NCI-H524 (cell line): Measurements from ENCODE around the gene ST6GALNAC5.

Experiments used
- DNase-seq, 2 experiments: peaks; one replicate each; lab custom pipeline; 2025; lab: John Stamatoyannopoulos, UW

Gene ST6GALNAC5

GRCh38 chr1:77047978-77048614 is 180.8 kb downstream of the ST6GALNAC5 start:
- no peak for DNase-seq

- DNase-seq, result no peak
These were observed 181.3 kb downstream of the ST6GALNAC5 start for GRCh38 chr1:77048615-77049005.

- DNase-seq, result no peak
These were observed 184.1 kb downstream of the ST6GALNAC5 start for GRCh38 chr1:77051425-77051824.

- no peak for DNase-seq
These were observed 189.2 kb downstream of the ST6GALNAC5 start for GRCh38 chr1:77056525-77056924.

- no peak for DNase-seq
These were observed 190.8 kb downstream of the ST6GALNAC5 start for GRCh38 chr1:77057994-77058585.

- no peak for DNase-seq
These were observed 192.7 kb downstream of the ST6GALNAC5 start for GRCh38 chr1:77060000-77060399.

GRCh38 chr1:77061162-77061561 is 193.9 kb downstream of the ST6GALNAC5 start:
- DNase-seq, result no peak

- no peak for DNase-seq
These were observed 195.8 kb downstream of the ST6GALNAC5 start for GRCh38 chr1:77063118-77063517.

- DNase-seq, result no peak
These were observed 197.0 kb downstream of the ST6GALNAC5 start for GRCh38 chr1:77064246-77064645.

DNA sequence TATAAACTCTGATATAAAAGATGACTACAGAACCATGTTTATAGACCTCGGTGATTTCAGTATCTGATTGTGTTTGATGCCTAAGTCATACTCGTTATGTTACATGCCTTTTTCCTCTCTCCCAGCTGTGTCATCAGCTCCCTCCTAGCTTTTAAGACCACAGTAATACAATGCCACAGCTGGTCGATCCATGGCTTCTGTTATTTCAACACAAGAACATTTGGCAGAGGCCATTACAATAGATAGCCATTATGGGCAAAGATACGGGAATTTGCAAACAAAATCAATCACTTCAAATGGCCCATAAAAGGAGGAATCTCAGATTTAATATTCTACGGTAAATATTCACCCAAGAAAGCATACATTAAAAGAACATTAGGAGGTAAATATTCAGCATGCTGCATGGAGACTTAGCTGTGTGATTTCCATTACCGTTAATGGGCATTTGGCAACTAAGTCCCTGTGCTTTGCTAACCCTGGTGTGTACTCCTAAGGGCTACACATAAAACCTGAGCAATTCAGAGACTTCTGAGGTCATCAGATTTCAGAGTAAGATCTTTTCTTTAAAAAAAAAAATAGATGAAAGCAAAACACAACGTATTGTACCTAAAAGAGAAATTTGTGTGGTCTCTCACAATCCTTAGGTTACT is 198.5 kb downstream of the ST6GALNAC5 start:
- no peak for DNase-seq

GRCh38 chr1:77068013-77068412 is 200.7 kb downstream of the ST6GALNAC5 start:
- no peak for DNase-seq

DNA sequence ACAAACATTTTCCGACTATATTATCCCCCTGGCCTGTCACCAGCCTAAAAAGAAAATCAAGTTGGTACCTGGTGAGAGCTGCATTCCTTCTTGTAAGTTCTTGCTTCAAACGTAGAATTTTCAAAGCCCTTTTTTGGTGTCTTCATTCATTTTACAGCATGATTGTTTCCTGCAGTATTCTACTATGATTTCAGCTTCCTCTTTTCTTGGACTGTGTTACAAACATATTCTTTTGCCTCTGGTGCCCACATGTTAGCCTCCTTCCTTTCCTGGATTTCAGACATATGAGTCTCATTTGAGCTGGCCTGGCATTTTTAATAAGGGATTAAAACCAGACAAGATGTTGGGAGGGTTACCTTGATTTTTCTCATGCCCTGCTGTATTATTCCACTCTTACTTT is 209.5 kb downstream of the ST6GALNAC5 start:
- DNase-seq, result no peak

DNA sequence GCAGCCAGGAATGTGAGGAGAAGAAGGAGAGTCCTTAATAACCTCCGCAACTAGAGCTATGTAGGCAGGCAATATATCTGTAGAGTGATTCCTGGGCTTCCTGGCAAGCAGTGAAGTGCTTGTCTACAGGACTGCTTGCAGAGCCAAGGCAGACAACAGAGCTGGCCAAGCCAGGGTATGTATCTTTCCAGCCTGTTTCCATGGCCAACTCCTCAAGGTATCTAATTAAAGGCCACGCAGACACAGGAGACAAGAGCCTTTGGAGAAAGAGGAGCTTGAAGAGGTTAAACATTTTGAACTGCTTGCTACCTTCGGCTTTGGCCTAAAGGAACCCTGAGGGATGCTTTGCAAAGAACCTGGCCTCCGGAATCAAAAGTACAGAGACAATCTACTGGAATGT is 214.6 kb downstream of the ST6GALNAC5 start:
- no peak for DNase-seq

DNA sequence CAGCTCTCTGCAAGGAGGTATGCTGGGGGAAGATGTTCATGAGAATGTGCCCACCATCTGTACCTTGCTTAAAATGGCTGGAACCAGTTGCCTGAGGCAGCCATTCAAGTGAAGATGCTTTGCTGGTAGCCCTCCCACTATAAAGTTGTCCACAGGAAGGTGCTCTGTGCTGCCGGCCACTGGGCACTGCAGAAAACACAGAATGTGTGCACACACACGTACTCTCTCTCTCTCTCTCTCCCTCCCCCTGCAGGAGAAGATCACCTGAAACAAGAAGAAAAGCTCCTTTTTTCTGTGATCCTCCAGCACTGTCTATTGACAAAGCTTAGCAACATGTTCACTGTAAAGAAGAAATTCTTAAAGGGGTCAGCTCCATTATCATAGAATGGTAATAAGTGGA is 217.2 kb downstream of the ST6GALNAC5 start:
- DNase-seq, result no peak

GRCh38 chr1:77085109-77085508 is 217.8 kb downstream of the ST6GALNAC5 start:
- peak in 1 of 2 experiments; percentile 11 for DNase-seq

- DNase-seq, result no peak
These were observed 222.5 kb downstream of the ST6GALNAC5 start for GRCh38 chr1:77089756-77090155.

DNA sequence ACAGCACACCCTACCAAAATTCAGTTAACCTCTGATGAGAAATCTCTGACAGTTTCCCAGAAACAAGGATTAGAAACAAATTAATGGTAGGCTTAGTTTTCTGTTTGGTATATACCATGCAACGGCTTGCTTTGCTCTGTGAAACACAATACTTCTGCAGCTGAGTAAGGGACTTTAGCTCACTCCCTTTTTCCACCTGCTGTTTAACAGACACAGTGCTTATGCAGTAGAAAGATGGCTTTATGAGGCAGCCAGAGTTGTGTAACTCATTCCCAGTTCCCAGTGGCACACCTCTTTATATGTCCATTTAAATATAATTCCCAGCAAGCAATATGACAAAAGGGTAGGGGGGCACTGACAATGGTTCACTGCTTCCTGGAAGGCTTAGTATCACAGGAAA is 228.0 kb downstream of the ST6GALNAC5 start:
- DNase-seq, result peak in 1 of 2 experiments; percentile 67

DNA sequence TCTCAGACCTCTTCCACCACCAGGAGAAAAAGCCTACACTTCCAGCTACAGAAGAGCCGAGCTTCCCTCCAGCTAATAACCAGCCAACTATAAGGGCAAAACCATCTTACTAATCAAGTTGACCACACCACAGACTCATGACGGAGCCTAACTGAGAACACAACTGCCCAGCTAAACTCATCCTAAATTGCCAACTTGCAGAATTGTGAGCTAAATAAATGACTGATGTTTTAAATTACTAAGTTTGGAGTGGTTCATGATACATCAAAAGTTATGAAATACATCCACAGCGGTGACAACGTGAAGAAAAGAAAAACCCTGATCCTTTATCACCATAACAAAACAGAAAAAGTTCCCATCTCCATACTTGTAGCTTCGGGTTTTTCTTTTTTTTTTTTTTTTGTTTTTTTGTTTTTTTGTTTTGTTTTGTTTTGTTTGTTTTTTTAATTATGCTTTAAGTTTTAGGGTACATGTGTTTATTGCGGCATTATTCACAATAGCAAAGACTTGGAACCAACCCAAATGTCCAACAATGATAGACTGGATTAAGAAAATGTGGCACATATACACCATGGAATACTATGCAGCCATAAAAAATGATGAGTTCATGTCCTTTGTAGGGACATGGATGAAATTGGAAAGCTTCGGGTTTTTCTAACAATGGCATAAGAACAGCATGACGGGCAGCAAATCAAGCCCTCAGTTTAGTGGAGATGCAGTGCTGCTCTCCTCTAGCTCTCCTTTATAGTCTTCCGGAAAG is 229.4 kb downstream of the ST6GALNAC5 start:
- no peak for DNase-seq

GRCh38 chr1:77100875-77101274 is 233.6 kb downstream of the ST6GALNAC5 start:
- no peak for DNase-seq

DNA sequence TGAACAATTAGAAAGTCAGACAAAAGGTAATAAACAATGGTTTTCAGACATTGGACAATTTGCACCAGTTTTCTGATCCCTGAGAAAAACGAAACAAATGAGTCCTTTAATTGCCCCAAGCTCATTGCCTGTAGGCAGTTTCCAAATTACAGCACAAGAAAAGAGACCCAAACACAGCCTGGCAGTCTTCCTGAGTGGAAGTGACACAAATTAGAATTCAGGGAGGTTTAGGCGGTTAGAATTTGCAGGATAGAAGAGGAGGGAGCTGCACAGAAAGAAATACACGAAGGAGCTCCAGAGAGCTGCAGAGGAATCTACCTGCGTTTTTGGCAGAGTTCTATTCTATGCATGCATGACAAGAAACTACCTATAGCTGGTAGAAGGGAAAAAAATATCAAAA is 236.2 kb downstream of the ST6GALNAC5 start:
- DNase-seq, result no peak

DNA sequence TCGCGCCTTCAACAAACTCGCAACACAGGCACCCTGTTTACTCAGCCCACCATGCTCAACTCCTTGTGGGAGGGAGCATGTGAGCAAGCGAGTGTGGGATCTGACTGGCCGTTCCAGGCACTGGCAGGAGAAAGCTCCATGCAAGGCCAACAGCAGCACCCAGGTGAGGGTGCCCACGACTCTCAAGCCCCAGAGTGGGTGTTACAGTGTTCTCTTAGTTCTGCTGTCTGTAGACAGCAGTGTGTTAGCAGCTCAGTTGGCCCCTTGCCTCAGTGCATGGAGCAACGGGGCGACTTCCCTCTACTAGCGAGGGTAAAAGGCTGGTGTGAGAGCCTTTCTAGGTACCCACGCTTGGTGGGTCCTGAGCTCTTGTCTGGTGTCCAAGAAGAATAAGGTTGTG is 237.4 kb downstream of the ST6GALNAC5 start:
- DNase-seq, result no peak
